Measurements from ENCODE around the gene FMN2. TPM values are rescaled to one million over a fixed set of nuclear protein-coding genes. Genes with fewer than 3 reads are reported as not detected.
"Not testable (repeated sequence)": the region's sequence is repeated elsewhere in the genome, so short reads cannot be mapped to it uniquely, and the experiment has no call there.

FMN2 gene
- total RNA-seq, 4 donors from 2014 or later = 0.46 to 1.4 (median 0.49) TPM; not detected in 1

GRCh38 chr1:240256836-240257503, 165.3 kb downstream of the FMN2 start:
- no peak overlapping the region for H3K4me3 ChIP-seq (ENCODE audit: low read depth, poor library complexity, severe bottlenecking)
- intact Hi-C loops (cut with DNase I; ENCODE audit: low total_unique reads) = no loop called here
- DNase-seq (ENCODE audit: low spot score in 2 of 2) = no peak
- TF ChIP-seq, protein P1, sequence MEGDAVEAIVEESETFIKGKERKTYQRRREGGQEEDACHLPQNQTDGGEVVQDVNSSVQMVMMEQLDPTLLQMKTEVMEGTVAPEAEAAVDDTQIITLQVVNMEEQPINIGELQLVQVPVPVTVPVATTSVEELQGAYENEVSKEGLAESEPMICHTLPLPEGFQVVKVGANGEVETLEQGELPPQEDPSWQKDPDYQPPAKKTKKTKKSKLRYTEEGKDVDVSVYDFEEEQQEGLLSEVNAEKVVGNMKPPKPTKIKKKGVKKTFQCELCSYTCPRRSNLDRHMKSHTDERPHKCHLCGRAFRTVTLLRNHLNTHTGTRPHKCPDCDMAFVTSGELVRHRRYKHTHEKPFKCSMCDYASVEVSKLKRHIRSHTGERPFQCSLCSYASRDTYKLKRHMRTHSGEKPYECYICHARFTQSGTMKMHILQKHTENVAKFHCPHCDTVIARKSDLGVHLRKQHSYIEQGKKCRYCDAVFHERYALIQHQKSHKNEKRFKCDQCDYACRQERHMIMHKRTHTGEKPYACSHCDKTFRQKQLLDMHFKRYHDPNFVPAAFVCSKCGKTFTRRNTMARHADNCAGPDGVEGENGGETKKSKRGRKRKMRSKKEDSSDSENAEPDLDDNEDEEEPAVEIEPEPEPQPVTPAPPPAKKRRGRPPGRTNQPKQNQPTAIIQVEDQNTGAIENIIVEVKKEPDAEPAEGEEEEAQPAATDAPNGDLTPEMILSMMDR (IDR thresholded peaks at IDR 0.05) = no peak
- TF ChIP-seq POLR2A (IDR thresholded peaks at IDR 0.05) = no peak
- 77 to 82% methylated on average over 4 of the region's 4 CpGs for WGBS, 2 donors

GRCh38 chr1:240258910-240259309, 167.2 kb downstream of the FMN2 start:
- 59 to 62% methylated on average over 3 of the region's 3 CpGs for WGBS, 2 donors
- intact Hi-C loops (cut with DNase I; ENCODE audit: low total_unique reads) = no loop called here
- TF ChIP-seq, protein P1 (IDR thresholded peaks at IDR 0.05) = no peak
- no peak for TF ChIP-seq POLR2A (IDR thresholded peaks at IDR 0.05)
- no peak overlapping the region for H3K4me3 ChIP-seq (ENCODE audit: low read depth, poor library complexity, severe bottlenecking)
- DNase-seq (ENCODE audit: low spot score in 2 of 2) = peak in 1 of 2 donors; percentile 14

DNA sequence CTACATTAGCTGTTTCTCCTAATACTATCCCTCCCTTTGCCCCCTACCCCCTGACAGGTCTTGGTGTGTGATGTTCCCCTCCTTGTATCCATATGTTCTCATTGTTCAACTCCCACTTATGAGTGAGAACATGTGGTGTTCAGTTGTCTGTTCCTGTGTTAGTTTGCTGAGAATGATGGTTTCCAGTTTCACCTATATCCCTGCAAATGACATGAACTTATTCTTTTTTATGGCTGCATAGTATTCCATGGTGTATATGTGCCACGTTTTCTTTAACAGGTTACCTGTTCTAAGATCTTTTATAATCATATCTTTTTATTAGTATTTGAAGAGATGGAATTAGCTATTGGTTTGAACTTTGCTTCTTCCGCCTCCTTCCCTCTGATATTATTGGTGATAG, 172.8 kb downstream of the FMN2 start:
- DNase-seq (ENCODE audit: low spot score in 2 of 2); H3K4me3 ChIP-seq (ENCODE audit: low read depth, poor library complexity, severe bottlenecking); intact Hi-C loops (cut with DNase I; ENCODE audit: low total_unique reads): not testable (repeated sequence)
- 81 to 87% methylated on average over 2 of the region's 2 CpGs for WGBS, 2 donors

DNA sequence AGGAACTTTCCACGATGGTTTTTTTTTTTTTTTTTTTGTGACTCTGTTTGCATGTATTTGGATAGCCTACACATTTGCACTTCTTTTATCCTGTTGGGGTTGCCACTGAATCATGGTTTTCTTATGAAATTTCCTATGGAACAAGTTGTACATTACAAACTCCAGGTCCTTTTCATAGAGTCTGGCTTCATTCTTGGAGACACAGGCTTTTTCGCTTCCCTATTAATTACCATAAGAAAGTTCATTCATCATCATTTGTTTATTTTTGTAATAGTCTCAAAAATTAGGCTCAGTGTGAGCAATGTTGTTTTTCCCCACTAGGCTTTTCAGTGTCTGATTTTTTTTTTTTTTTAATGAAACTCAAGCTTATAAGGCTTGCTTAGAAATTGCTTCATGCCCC, 179.4 kb downstream of the FMN2 start:
- no peak overlapping the region for H3K4me3 ChIP-seq (ENCODE audit: low read depth, poor library complexity, severe bottlenecking)
- no peak for DNase-seq (ENCODE audit: low spot score in 2 of 2)
- 83 to 93% methylated on average over 2 of the region's 2 CpGs for WGBS, 2 donors
- intact Hi-C loops (cut with DNase I; ENCODE audit: low total_unique reads) = no loop called here
- TF ChIP-seq, protein P1 (IDR thresholded peaks at IDR 0.05) = no peak
- no peak for TF ChIP-seq POLR2A (IDR thresholded peaks at IDR 0.05)

DNA sequence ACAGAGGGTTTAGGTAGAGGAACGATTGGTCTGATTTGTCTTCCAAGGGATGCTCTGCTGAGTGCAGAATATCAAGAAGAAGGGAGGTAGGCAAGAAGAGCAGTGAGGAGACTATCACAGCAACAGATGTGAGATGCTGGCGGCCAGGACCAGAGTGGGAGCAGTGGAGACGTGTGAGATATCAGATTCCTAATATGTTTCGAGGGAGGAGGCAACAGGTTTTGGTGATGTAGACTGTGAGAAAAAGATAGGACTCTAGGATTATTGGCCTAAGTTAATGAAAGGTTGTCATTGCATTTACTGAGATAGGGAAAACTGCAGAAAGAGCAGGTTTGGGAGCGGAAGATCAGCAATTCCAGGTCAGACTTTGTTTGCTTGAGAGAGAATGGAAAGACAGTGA, 182.9 kb downstream of the FMN2 start:
- intact Hi-C loops (cut with DNase I; ENCODE audit: low total_unique reads) = no loop called here
- no peak overlapping the region for H3K4me3 ChIP-seq (ENCODE audit: low read depth, poor library complexity, severe bottlenecking)
- DNase-seq (ENCODE audit: low spot score in 2 of 2) = no peak
- TF ChIP-seq, protein P1 (IDR thresholded peaks at IDR 0.05) = no peak
- TF ChIP-seq POLR2A (IDR thresholded peaks at IDR 0.05) = no peak
- 84 to 85% methylated on average over 5 of the region's 5 CpGs for WGBS, 2 donors

- intact Hi-C loops (cut with DNase I; ENCODE audit: low total_unique reads); H3K4me3 ChIP-seq (ENCODE audit: low read depth, poor library complexity, severe bottlenecking); DNase-seq (ENCODE audit: low spot score in 2 of 2): not testable (repeated sequence)
These were observed 183.5 kb downstream of the FMN2 start for GRCh38 chr1:240275219-240275618.

- TF ChIP-seq, protein P1 (IDR thresholded peaks at IDR 0.05) = no peak
- TF ChIP-seq POLR2A (IDR thresholded peaks at IDR 0.05) = no peak
- H3K4me3 ChIP-seq (ENCODE audit: low read depth, poor library complexity, severe bottlenecking) = no peak overlapping the region
- intact Hi-C loops (cut with DNase I; ENCODE audit: low total_unique reads) = no loop called here
- 77 to 83% methylated on average over 6 of the region's 6 CpGs for WGBS, 2 donors
- no peak for DNase-seq (ENCODE audit: low spot score in 2 of 2)
These were observed 186.4 kb downstream of the FMN2 start for GRCh38 chr1:240278082-240278481.

Measured in lower leg skin (tissue), 4 donors.